ENCODE measurements around the gene C2orf68.

DNA sequence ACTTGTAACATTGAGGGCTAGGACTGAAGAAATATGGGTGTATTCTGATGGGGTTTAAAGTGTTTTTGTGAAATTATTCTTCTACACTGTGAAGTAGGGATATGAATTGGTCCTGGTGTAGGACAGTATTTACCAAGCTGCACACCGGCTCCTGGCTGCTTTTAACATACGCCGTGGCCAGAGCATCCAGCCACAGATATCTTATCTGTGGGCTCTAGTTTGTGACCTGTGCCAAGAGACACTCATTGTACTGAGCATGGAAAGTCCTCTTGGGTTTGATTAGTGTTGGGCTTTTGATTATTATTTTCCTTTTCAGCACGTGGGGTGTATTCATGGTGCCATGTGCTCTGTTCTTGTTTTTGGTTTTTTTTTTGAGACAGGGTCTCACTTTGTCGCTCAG, 12.1 kb upstream of the C2orf68 start:
- TF ChIP-seq EZH2 (IDR thresholded peaks at IDR 0.05; ENCODE audit: borderline replicate concordance, insufficient read depth, low read depth, low read length, poor library complexity, severe bottlenecking), result no peak
- TF ChIP-seq, protein P1, sequence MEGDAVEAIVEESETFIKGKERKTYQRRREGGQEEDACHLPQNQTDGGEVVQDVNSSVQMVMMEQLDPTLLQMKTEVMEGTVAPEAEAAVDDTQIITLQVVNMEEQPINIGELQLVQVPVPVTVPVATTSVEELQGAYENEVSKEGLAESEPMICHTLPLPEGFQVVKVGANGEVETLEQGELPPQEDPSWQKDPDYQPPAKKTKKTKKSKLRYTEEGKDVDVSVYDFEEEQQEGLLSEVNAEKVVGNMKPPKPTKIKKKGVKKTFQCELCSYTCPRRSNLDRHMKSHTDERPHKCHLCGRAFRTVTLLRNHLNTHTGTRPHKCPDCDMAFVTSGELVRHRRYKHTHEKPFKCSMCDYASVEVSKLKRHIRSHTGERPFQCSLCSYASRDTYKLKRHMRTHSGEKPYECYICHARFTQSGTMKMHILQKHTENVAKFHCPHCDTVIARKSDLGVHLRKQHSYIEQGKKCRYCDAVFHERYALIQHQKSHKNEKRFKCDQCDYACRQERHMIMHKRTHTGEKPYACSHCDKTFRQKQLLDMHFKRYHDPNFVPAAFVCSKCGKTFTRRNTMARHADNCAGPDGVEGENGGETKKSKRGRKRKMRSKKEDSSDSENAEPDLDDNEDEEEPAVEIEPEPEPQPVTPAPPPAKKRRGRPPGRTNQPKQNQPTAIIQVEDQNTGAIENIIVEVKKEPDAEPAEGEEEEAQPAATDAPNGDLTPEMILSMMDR (IDR thresholded peaks at IDR 0.05), result no peak

Data from B cell (primary cell).